SU-DHL-6 (cell line): Measurements from ENCODE around the gene WDR38.

Experiments used
- H2AFZ ChIP-seq: fragments of 200-600 bp; sonication (generic); 2 replicates; pipeline ENCODE4 v1.6.1; 2014; ENCODE audit warnings: low read depth, mild to moderate bottlenecking, moderate library complexity, mixed read lengths, antibody characterized with exemption, low read length; ENCODE audit not compliant: severe bottlenecking
- H3F3A ChIP-seq: fragments of 200-600 bp; shearing (Covaris generic); 2 replicates; pipeline ENCODE4 v1.6.0; 2016; ENCODE audit warnings: antibody characterized with exemption, mild to moderate bottlenecking; ENCODE audit not compliant: insufficient read depth
- H3K27ac ChIP-seq: fragments of 200-600 bp; sonication (generic); 2 replicates; pipeline ENCODE4 v1.5.1; 2016; ENCODE audit warnings: low read depth, mild to moderate bottlenecking, low read length, moderate library complexity, mixed read lengths
- H3K27me3 ChIP-seq: fragments of 200-600 bp; sonication (generic), shearing (Covaris generic); 2 replicates; pipeline ENCODE4 v1.6.0; 2014; ENCODE audit warnings: mild to moderate bottlenecking, low read length
- H3K36me3 ChIP-seq: fragments of 200-600 bp; sonication (generic); 2 replicates; pipeline ENCODE4 v1.6.1; 2014; ENCODE audit warnings: mild to moderate bottlenecking, low read length, mixed read lengths
- H3K4me2 ChIP-seq: fragments of 300-600, 200-600 bp; shearing (Covaris generic), sonication (generic); 2 replicates; pipeline ENCODE4 v1.6.0; 2014; ENCODE audit warnings: low read length, low read depth, mild to moderate bottlenecking; ENCODE audit not compliant: poor library complexity, severe bottlenecking
- H3K4me3 ChIP-seq: fragments of 200-600 bp; sonication (generic); 2 replicates; pipeline ENCODE4 v1.5.1; 2014; ENCODE audit warnings: antibody characterized with exemption, low read length, mild to moderate bottlenecking, mixed read lengths; ENCODE audit not compliant: insufficient read depth, poor library complexity, severe bottlenecking
- H3K79me2 ChIP-seq: fragments of 200-600 bp; sonication (generic); 2 replicates; pipeline ENCODE4 v1.6.1; 2014; ENCODE audit warnings: mild to moderate bottlenecking, low read length, moderate library complexity; ENCODE audit not compliant: insufficient read depth
- H3K9ac ChIP-seq: fragments of 200-600 bp; sonication (generic); 2 replicates; pipeline ENCODE4 v1.7.0; 2014; ENCODE audit warnings: mild to moderate bottlenecking, low read length
- H3K9me2 ChIP-seq: fragments of 200-600 bp; sonication (generic); replicated peaks from 2 replicates; pipeline ENCODE4 v1.6.1; 2014; ENCODE audit warnings: low read length; ENCODE audit not compliant: insufficient read depth
- H3K9me3 ChIP-seq: fragments of 200-600 bp; sonication (generic); 2 replicates; pipeline ENCODE4 v1.6.1; 2014; ENCODE audit warnings: low read length, mixed read lengths; ENCODE audit not compliant: insufficient read depth
- H4K20me1 ChIP-seq: fragments of 200-600 bp; sonication (generic); 2 replicates; pipeline ENCODE4 v1.6.1; 2014; ENCODE audit warnings: low read depth, mild to moderate bottlenecking, antibody characterized with exemption, low read length, moderate library complexity, mixed read lengths
- CTCF ChIP-seq: fragments of 200-600 bp; sonication (generic); IDR thresholded peaks from one replicate; pipeline ENCODE4 v1.5.1; 2017; ENCODE audit warnings: antibody characterized with exemption, mild to moderate bottlenecking, low read length, moderate library complexity; ENCODE audit not compliant: insufficient read depth, poor library complexity, severe bottlenecking
- EZH2phosphoT487 ChIP-seq: fragments of 200-600 bp; sonication (generic), shearing (Covaris generic); conservative IDR thresholded peaks from 2 replicates; pipeline ENCODE4 v1.6.1; 2018; ENCODE audit warnings: mild to moderate bottlenecking, antibody characterized with exemption, low read length, moderate library complexity, mixed read lengths

The WDR38 gene

GRCh38 chr9:124859803-124860581 lies 6.7 kb downstream of the WDR38 start:
- no peaks in the 10 kb centered on the region for H3K9me3 ChIP-seq
- H3K27me3 ChIP-seq = no peaks in the 10 kb centered on the region
- no peak overlapping the region for H2AFZ ChIP-seq
- peaks cover 28% of the 10 kb centered on the region for H3K79me2 ChIP-seq
- peaks cover 24% of the 10 kb centered on the region; the same call in 1 of the 2 replicates for H4K20me1 ChIP-seq
- H3K9ac ChIP-seq = peak overlapping the region; percentile 93
- H3K4me3 ChIP-seq = peak overlapping the region; percentile 74
- no peaks in the 10 kb centered on the region for H3K9me2 ChIP-seq
- peaks cover 58% of the 10 kb centered on the region for H3F3A ChIP-seq
- H3K4me2 ChIP-seq = peak overlapping the region; percentile 76
- H3K36me3 ChIP-seq = peaks cover 14% of the 10 kb centered on the region
- TF ChIP-seq EZH2phosphoT487 = no peak
- TF ChIP-seq CTCF = no peak
- H3K27ac ChIP-seq = no peak overlapping the region

- TF ChIP-seq EZH2phosphoT487 = no peak
- no peak for TF ChIP-seq CTCF
- Histone ChIP-seq H3K4me3 (peak overlapping the region; percentile 74), H3K9me2 (no peaks in the 10 kb centered on the region), H3K79me2 (peaks cover 28% of the 10 kb centered on the region), H3K9me3 (no peaks in the 10 kb centered on the region), H3K27ac (peak overlapping the region; percentile 88; the same call in 1 of the 2 replicates), H3K4me2 (peak overlapping the region; percentile 76), H3F3A (peaks cover 51% of the 10 kb centered on the region), H3K27me3 (no peaks in the 10 kb centered on the region), H3K9ac (peak overlapping the region; percentile 93), H3K36me3 (peaks cover 14% of the 10 kb centered on the region), H2AFZ (no peak overlapping the region), H4K20me1 (peaks cover 24% of the 10 kb centered on the region; the same call in 1 of the 2 replicates)
Measured at GRCh38 chr9:124860582-124861341, 7.5 kb downstream of the WDR38 start.

GRCh38 chr9:124861342-124862229 lies 8.3 kb downstream of the WDR38 start, which contains the start of the genes ARPC5L and RPL35:
Gene ARPC5L, plus strand, starts transcription at chr9:124862130. Its CDS starts 7,161 bp downstream, at chr9:124869291.
Gene RPL35, minus strand, starts transcription at chr9:124861957. Its CDS starts 45 bp downstream, at chr9:124861912.
- Histone ChIP-seq H4K20me1 (peaks cover 24% of the 10 kb centered on the region; the same call in 1 of the 2 replicates), H3K4me2 (peak within 1 kb of the TSS; percentile 94), H3F3A (peaks cover 46% of the 10 kb centered on the region), H3K27me3 (no peaks in the 10 kb centered on the region), H3K9me2 (no peaks in the 10 kb centered on the region), H3K27ac (peak within 1 kb of the TSS; percentile 88), H3K79me2 (peaks cover 28% of the 10 kb centered on the region), H3K9ac (peak within 1 kb of the TSS; percentile 93), H3K36me3 (peaks cover 14% of the 10 kb centered on the region), H3K9me3 (no peaks in the 10 kb centered on the region), H2AFZ (peak within 1 kb of the TSS; percentile 81), H3K4me3 (peak within 1 kb of the TSS; percentile 74)
- peak; percentile 22 for TF ChIP-seq CTCF
- no peak for TF ChIP-seq EZH2phosphoT487
